Esophagus squamous epithelium (tissue), 5 donors: Measurements from ENCODE around the gene ADAMTS8. TPM values are rescaled to one million over a fixed set of nuclear protein-coding genes. Genes with fewer than 3 reads are reported as not detected.

ENCODE experiments used
- DNase-seq: peaks from one replicate; lab custom pipeline; 2025; lab: John Stamatoyannopoulos, UW
- H3K27ac ChIP-seq, 4 donors: fragments of 200-600 bp; sonication (generic); one replicate each; pipeline ENCODE4 v1.5.1; 2016 to 2019; ENCODE audit warnings: mild to moderate bottlenecking in 1 of 4
- H3K27me3 ChIP-seq, 4 donors: fragments of 200-600 bp; sonication (generic); 1 replicate in 3 of 4; 2 replicates in 1 of 4; pipeline versions ENCODE4 v1.5.1 to v1.6.0; 2017 to 2021; ENCODE audit warnings: antibody characterized with exemption in 1 of 4
- H3K36me3 ChIP-seq, 3 donors: fragments of 200-600 bp; sonication (generic); one replicate each; pipeline ENCODE4 v1.5.1; 2016 to 2019
- H3K4me1 ChIP-seq, 3 donors: fragments of 200-600 bp; sonication (generic); one replicate each; pipeline ENCODE4 v1.5.1; 2017 to 2019
- H3K4me3 ChIP-seq, 4 donors: fragments of 200-600 bp; sonication (generic); 1 replicate in 3 of 4; 2 replicates in 1 of 4; pipeline ENCODE4 v1.5.1; 2016 to 2019; ENCODE audit warnings: mild to moderate bottlenecking in 2 of 4, moderate library complexity in 1 of 4
- H3K9me3 ChIP-seq, 3 donors: fragments of 200-600 bp; sonication (generic); one replicate each; pipeline ENCODE4 v1.5.1; 2016 to 2019
- CTCF ChIP-seq, 6 experiments: fragments of 450-650 bp in 4 of 6; fragments of 200-600 bp in 2 of 6; sonication (generic) in 2 of 6; IDR thresholded peaks; one replicate each; pipeline ENCODE4 v1.5.1; 2016 to 2019; ENCODE audit warnings: antibody characterized with exemption in 6 of 6, mild to moderate bottlenecking in 4 of 6, moderate library complexity in 4 of 6
- POLR2A ChIP-seq, 4 donors: fragments of 450-650 bp; IDR thresholded peaks; one replicate each; pipeline ENCODE4 v1.6.1; 2017; ENCODE audit warnings: antibody characterized with exemption in 4 of 4, mild to moderate bottlenecking in 4 of 4, moderate library complexity in 3 of 4
- WGBS, 2 donors: methylation state at CpG; one replicate each; pipeline ENCODE4 v1.1.5; 2018; 5-methylcytosine and 5-hydroxymethylcytosine counted together
- intact Hi-C: fragments of 100-400 bp; cut with DNase I; formaldehyde crosslinking; loops from one replicate; pipeline ENCODE4 v1.15.0; 2022
- total RNA-seq, 4 donors: library from RNA; depleted of rRNA; stranded (reverse); fragments of >200 nt; gene quantifications; one replicate each; pipeline ENCODE4 v1.1.0, GENCODE V29; 2016
- donor health status: DM: yes; HTN: yes; CAD: no.

ADAMTS8 gene
- total RNA-seq, 4 donors from 2014 or later, result 0.83 to 8.8 (median 1.8) TPM

DNA sequence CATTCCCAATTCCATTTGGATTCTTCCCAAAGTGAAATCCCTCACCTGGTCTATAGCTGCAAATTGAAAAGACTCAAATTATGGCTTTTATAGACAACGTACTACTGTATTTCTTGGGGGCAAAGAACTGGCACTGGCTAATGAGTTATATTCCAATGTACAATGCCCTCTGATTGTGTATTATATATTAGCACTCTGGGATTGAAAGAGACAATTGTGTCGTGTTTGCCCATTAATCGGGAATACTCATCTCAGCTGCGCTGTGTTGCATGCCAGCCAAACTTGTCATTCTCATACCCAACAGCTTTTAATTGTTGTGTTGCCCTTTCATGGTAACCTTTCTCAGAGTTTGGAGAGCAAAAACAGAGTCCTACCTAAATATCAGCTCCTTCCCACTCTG, 58.7 kb downstream of the ADAMTS8 start:
- H3K27me3 ChIP-seq, result no peaks in the 10 kb centered on the region
- no peak overlapping the region for H3K27ac ChIP-seq
- no peak for DNase-seq

GRCh38 chr11:130369141-130369691, 59.2 kb downstream of the ADAMTS8 start:
- 80 to 83% methylated on average over 5 to 6 of the region's 6 CpGs for WGBS, 2 donors
- Histone ChIP-seq H3K4me1 (no peaks in the 10 kb centered on the region), H3K36me3 (no peaks in the 10 kb centered on the region), H3K4me3 (no peak overlapping the region), H3K27me3 (no peaks in the 10 kb centered on the region), H3K9me3 (no peaks in the 10 kb centered on the region), H3K27ac (no peak overlapping the region)
- no peak for TF ChIP-seq POLR2A (IDR thresholded peaks at IDR 0.05)
- TF ChIP-seq CTCF (IDR thresholded peaks at IDR 0.05), result no peak
- intact Hi-C loops, result no loop called here
- no peak for DNase-seq

More for the DNA sequence above, 58.7 kb downstream of the ADAMTS8 start:
- no peak overlapping the region for H3K4me3 ChIP-seq
- H3K36me3 ChIP-seq, result no peaks in the 10 kb centered on the region
- TF ChIP-seq POLR2A (IDR thresholded peaks at IDR 0.05), result no peak
- TF ChIP-seq CTCF (IDR thresholded peaks at IDR 0.05), result no peak
- H3K4me1 ChIP-seq, result no peaks in the 10 kb centered on the region
- WGBS, 2 donors, result 88 to 92% methylated on average over 4 of the region's 4 CpGs
- intact Hi-C loops, result no loop called here
- no peaks in the 10 kb centered on the region for H3K9me3 ChIP-seq

DNA sequence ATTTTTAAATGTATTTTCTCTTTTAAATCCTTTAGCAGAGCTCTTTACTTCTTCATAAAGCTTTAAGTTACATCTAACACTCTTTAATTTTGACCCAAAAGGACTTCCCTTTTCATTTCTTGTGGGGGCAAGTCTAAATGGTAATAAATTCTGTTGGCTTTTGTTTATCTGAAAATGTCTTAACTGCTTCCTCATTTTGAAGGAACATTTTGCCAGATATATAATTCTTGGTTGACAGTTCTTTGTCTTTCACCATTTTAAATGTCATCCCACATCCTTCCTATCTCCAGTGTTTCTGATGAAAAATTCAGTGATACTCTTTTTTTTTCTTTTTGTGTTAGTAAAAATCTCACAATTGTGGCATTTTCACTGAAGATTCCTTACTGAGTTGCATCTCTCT, 69.0 kb downstream of the ADAMTS8 start:
- intact Hi-C loops, result no loop called here
- Histone ChIP-seq H3K36me3 (no peaks in the 10 kb centered on the region), H3K27me3 (no peaks in the 10 kb centered on the region), H3K4me3 (no peak overlapping the region), H3K9me3 (peaks cover 0 to 24% (median 10%) of the 10 kb centered on the region in 3 donors), H3K27ac (no peak overlapping the region), H3K4me1 (no peaks in the 10 kb centered on the region)
- no peak for DNase-seq
- TF ChIP-seq CTCF (IDR thresholded peaks at IDR 0.05), result no peak
- TF ChIP-seq POLR2A (IDR thresholded peaks at IDR 0.05), result no peak

- no peaks in the 10 kb centered on the region for H3K27me3 ChIP-seq
- peaks cover 0 to 24% (median 10%) of the 10 kb centered on the region in 3 donors for H3K9me3 ChIP-seq
- H3K4me3 ChIP-seq, result no peak overlapping the region
- no peak overlapping the region for H3K27ac ChIP-seq
- no peaks in the 10 kb centered on the region for H3K4me1 ChIP-seq
- no peaks in the 10 kb centered on the region for H3K36me3 ChIP-seq
- no peak for TF ChIP-seq CTCF (IDR thresholded peaks at IDR 0.05)
- no peak for TF ChIP-seq POLR2A (IDR thresholded peaks at IDR 0.05)
- DNase-seq, result no peak
- intact Hi-C loops, result no loop called here
Measured at GRCh38 chr11:130358398-130358797, 70.0 kb downstream of the ADAMTS8 start.

Other genes starting within 250 kb of the ADAMTS8 start
- 10 to 100 TPM; 23.1 to 76.7 (median 33.0) TPM for gene ZBTB44, start 113.7 kb downstream of the ADAMTS8 start, total RNA-seq
- gene ADAMTS15, start 20.0 kb upstream of the ADAMTS8 start, total RNA-seq, result 1 to 10 TPM in 3 of 4 donors, under 1 TPM in 1; 0.11 to 5.7 (median 2.1) TPM